Dedifferentiated amniotic fluid mesenchymal stem cell (primary cell): ENCODE data around the gene C3AR1.
"Not testable (repeated sequence)": the region's sequence is repeated elsewhere in the genome, so short reads cannot be mapped to it uniquely, and the experiment has no call there.

Experiments
- DNase-seq: peaks from one replicate; pipeline ENCODE4 v3.0.0-alpha.2; 2016; ENCODE audit errors: extremely low spot score

The C3AR1 gene

GRCh38 chr12:8065991-8066594 is at the start of gene C3AR1:
TSS of gene C3AR1 (minus strand) at chr12:8066359. CDS start at chr12:8060185, 6,174 bp downstream.
- peak; percentile 25 for DNase-seq

GRCh38 chr12:8113117-8113516 is 47.0 kb upstream of the C3AR1 start:
- not testable (repeated sequence) for DNase-seq

- DNase-seq: peak; percentile 81
Measured at GRCh38 chr12:8108808-8109398, 42.7 kb upstream of the C3AR1 start.

GRCh38 chr12:8099235-8099634 is 33.1 kb upstream of the C3AR1 start:
- DNase-seq: no peak

- DNase-seq: no peak
Measured at GRCh38 chr12:8096281-8096915, 30.2 kb upstream of the C3AR1 start.

GRCh38 chr12:8093291-8093690 is 27.1 kb upstream of the C3AR1 start:
- DNase-seq: no peak

- DNase-seq: no peak
Measured at GRCh38 chr12:8089716-8090115, 23.6 kb upstream of the C3AR1 start.

GRCh38 chr12:8089277-8089676 is 23.1 kb upstream of the C3AR1 start:
- DNase-seq: not testable (repeated sequence)

- DNase-seq: no peak
Measured at GRCh38 chr12:8088574-8088973, 22.4 kb upstream of the C3AR1 start.

- DNase-seq: no peak
Measured at GRCh38 chr12:8087666-8088065, 21.5 kb upstream of the C3AR1 start.

- not testable (repeated sequence) for DNase-seq
Measured at GRCh38 chr12:8084351-8084750, 18.2 kb upstream of the C3AR1 start.

- DNase-seq: no peak
Measured at GRCh38 chr12:8082808-8083100, 16.6 kb upstream of the C3AR1 start.

- no peak for DNase-seq
Measured at GRCh38 chr12:8081251-8081920, 15.2 kb upstream of the C3AR1 start.

- no peak for DNase-seq
Measured at GRCh38 chr12:8080120-8080519, 14.0 kb upstream of the C3AR1 start.

- no peak for DNase-seq
Measured at GRCh38 chr12:8078916-8079315, 12.8 kb upstream of the C3AR1 start.

- peak; percentile 44 for DNase-seq
Measured at GRCh38 chr12:8078398-8078797, 12.2 kb upstream of the C3AR1 start.

GRCh38 chr12:8077207-8077606 is 11.0 kb upstream of the C3AR1 start:
- no peak for DNase-seq

- DNase-seq: no peak
Measured at GRCh38 chr12:8076366-8076765, 10.2 kb upstream of the C3AR1 start.

GRCh38 chr12:8075935-8076334 is 9.8 kb upstream of the C3AR1 start:
- no peak for DNase-seq

GRCh38 chr12:8071820-8072219 is 5.7 kb upstream of the C3AR1 start:
- not testable (repeated sequence) for DNase-seq

- DNase-seq: no peak
Measured at GRCh38 chr12:8069582-8069981, 3.4 kb upstream of the C3AR1 start.

GRCh38 chr12:8064131-8064530 is 2.0 kb downstream of the C3AR1 start:
- DNase-seq: no peak

- no peak for DNase-seq
Measured at GRCh38 chr12:8058506-8058905, 7.7 kb downstream of the C3AR1 start.
